ENCODE measurements around the gene DPP7. TPM values are rescaled to one million over a fixed set of nuclear protein-coding genes. Genes with fewer than 3 reads are reported as not detected.

DPP7 gene
- total and polyA plus RNA-seq, 2 of the 4 experiments (the other 2 are of a cell fraction): 14.9 to 76.4 TPM

GRCh38 chr9:137064027-137064879 lies 50.3 kb downstream of the DPP7 start:
- ChIA-PET POLR2A (ENCODE audit: unreplicated experiment) (no interaction called here), CTCF (interaction anchor here (0.7 to 1.9 kb wide), 8 partner anchors 9 to 125 kb away, joined by 3 to 17 read pairs (median 4); partner anchors contain the start of genes MAN1B1, NPDC1 and UAP1L1)
- Histone ChIP-seq H2BK15ac (ENCODE audit: low read depth, low read length) (no peak overlapping the region), H4K5ac (ENCODE audit: low read depth, low read length) (no peak overlapping the region), H4K20me1 (ENCODE audit: insufficient read depth, low read length) (no peaks in the 10 kb centered on the region), H2BK5ac (ENCODE audit: low read depth, low read length, poor library complexity, severe bottlenecking) (no peak overlapping the region), H2BK120ac (ENCODE audit: low read depth, low read length) (no peak overlapping the region), H3K79me1 (ENCODE audit: low read depth in 1 of 2, low read length in 2 of 2) (peaks cover 2 to 7% of the 10 kb centered on the region in 2 experiments; a peak in 3 of 4 replicates), H2AFZ (replicated peaks; ENCODE audit: low read length, poor library complexity) (peak overlapping the region; percentile 71), H2AK9ac (replicated peaks; ENCODE audit: low read depth, low read length, poor library complexity) (peak overlapping the region; percentile 37), H3K27me3 (ENCODE audit: control insufficient read depth, insufficient read depth, low read length) (no peaks in the 10 kb centered on the region), H3K9ac (ENCODE audit: low read depth, low read length) (no peak overlapping the region), H3K18ac (ENCODE audit: low read depth, low read length) (no peak overlapping the region), H3K4ac (ENCODE audit: low read depth, low read length) (no peak overlapping the region), H3K9me3 (ENCODE audit: control insufficient read depth, insufficient read depth, low read length) (no peaks in the 10 kb centered on the region), H3K56ac (ENCODE audit: extremely low read depth, insufficient read depth, low read length) (no peak overlapping the region), H4K8ac (ENCODE audit: low read depth in 2 of 2, low read length in 2 of 2) (no peak overlapping the region), H4K91ac (ENCODE audit: insufficient read depth, low read depth, low read length) (no peak overlapping the region), H3K36me3 (ENCODE audit: control insufficient read depth, insufficient read depth, low read length) (no peaks in the 10 kb centered on the region), H3K4me1 (ENCODE audit: control insufficient read depth, insufficient read depth, low read length) (no peaks in the 10 kb centered on the region), H2BK20ac (ENCODE audit: low read depth, low read length) (no peak overlapping the region), H2AK5ac (ENCODE audit: low read depth, low read length) (no peak overlapping the region), H3K4me3 (ENCODE audit: insufficient read depth, low read depth, low read length) (no peak overlapping the region), H3K27ac (ENCODE audit: insufficient read depth, low read length) (no peak overlapping the region), H3K4me2 (ENCODE audit: low read depth, low read length) (no peak overlapping the region), H3K23ac (ENCODE audit: low read depth, low read length) (no peak overlapping the region), H3K9me1 (ENCODE audit: insufficient read depth, low read length) (no peaks in the 10 kb centered on the region), H3K14ac (replicated peaks; ENCODE audit: low read depth, low read length) (no peak overlapping the region)
- ATAC-seq (ENCODE audit: low read depth) (peak; percentile 95), DNase-seq (no peak)
- TF ChIP-seq BHLHE40 (IDR thresholded peaks at IDR 0.05; ENCODE audit: low read depth, low read length) (no peak), CTCF (conservative IDR thresholded peaks at IDR 0.05; ENCODE audit: low read depth, low read length) (peak; percentile 83), FOS (IDR thresholded peaks at IDR 0.05; ENCODE audit: low read depth, low read length) (no peak), SMC3 (IDR thresholded peaks at IDR 0.05; ENCODE audit: low read depth, low read length) (peak; percentile 81), USF2 (IDR thresholded peaks at IDR 0.05; ENCODE audit: low read depth, low read length) (no peak), RAD21 (IDR thresholded peaks at IDR 0.05; ENCODE audit: low read length) (peak; percentile 67)
- intact Hi-C loops (cut with micrococcal nuclease) (no loop called here), dilution Hi-C loops (cut with HindIII; ENCODE audit: low sequenced_read_pairs, unreplicated experiment) (no loop called here), in situ Hi-C loops (cut with MboI; ENCODE audit: low sequenced_read_pairs) (no loop called here)
- WGBS, 2 experiments (ENCODE audit: extremely low coverage in 2 of 2, insufficient read length in 1 of 2): 21% methylated on average over 27 of the region's 55 CpGs; no CpG with 5 or more reads in 1 of the 2 experiments
- BruUV-seq (replicated peaks): no TSS peak

All from IMR-90 (cell line).